Neural progenitor cell (in vitro differentiated cells): ENCODE measurements around the gene ABCC1.

Source experiments
- EZH2phosphoT487 ChIP-seq: fragments of 200-600 bp; sonication (generic); IDR thresholded peaks from 2 replicates; pipeline ENCODE4 v1.6.1; 2017; ENCODE audit warnings: antibody characterized with exemption
- TF ChIP-seq, protein P1 (sequence below): fragments of 200-600 bp; sonication (generic); IDR thresholded peaks from 2 replicates; pipeline ENCODE4 v1.5.1; 2017; ENCODE audit warnings: antibody characterized with exemption, mild to moderate bottlenecking

DNA sequence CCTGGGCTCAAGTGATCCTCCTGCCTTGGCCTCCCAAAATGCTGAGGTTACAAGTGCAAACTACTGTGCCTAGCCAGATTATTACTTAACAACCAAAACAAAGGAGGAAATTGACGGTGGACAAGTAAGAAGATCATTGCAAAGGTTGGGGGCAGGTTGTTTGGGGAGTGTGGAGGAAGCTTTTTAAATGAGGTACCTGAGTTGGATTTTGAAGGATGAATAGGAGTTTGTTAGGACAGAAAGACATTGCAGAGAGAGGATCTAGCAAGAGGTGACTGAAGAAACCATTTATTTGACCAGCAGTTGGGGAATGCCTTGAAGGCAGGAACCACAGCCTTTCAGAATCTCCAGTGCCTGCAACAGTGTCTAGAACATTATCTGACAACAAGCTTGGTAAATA lies 51.3 kb downstream of the ABCC1 start:
- TF ChIP-seq EZH2phosphoT487: no peak
- TF ChIP-seq, protein P1, sequence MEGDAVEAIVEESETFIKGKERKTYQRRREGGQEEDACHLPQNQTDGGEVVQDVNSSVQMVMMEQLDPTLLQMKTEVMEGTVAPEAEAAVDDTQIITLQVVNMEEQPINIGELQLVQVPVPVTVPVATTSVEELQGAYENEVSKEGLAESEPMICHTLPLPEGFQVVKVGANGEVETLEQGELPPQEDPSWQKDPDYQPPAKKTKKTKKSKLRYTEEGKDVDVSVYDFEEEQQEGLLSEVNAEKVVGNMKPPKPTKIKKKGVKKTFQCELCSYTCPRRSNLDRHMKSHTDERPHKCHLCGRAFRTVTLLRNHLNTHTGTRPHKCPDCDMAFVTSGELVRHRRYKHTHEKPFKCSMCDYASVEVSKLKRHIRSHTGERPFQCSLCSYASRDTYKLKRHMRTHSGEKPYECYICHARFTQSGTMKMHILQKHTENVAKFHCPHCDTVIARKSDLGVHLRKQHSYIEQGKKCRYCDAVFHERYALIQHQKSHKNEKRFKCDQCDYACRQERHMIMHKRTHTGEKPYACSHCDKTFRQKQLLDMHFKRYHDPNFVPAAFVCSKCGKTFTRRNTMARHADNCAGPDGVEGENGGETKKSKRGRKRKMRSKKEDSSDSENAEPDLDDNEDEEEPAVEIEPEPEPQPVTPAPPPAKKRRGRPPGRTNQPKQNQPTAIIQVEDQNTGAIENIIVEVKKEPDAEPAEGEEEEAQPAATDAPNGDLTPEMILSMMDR: no peak
